LHCN-M2 (cell line): Measurements from ENCODE around the gene HERC5. TPM values are rescaled to one million over a fixed set of nuclear protein-coding genes. Genes with fewer than 3 reads are reported as not detected.
"Not testable (repeated sequence)": the region's sequence is repeated elsewhere in the genome, so short reads cannot be mapped to it uniquely, and the experiment has no call there.

Experiments used
- DNase-seq: peaks from one replicate; pipeline ENCODE4 v3.0.0-alpha.2; 2012; ENCODE audit warnings: low read depth
- polyA plus RNA-seq: library from polyadenylated mRNA; unstranded; fragments of >200 nt; gene quantifications from one replicate; pipeline ENCODE4 v1.2.1, GENCODE V29; 2012; ENCODE audit warnings: missing spikeins
- total RNA-seq: library from RNA; depleted of rRNA; stranded (reverse); fragments of >200 nt; gene quantifications from 2 replicates; pipeline ENCODE4 v1.2.3, GENCODE V29; 2014; rRNA removed

Gene HERC5
- 1.6 and 3.3 TPM in 2 replicates for total RNA-seq
- polyA plus RNA-seq, result 0.29 TPM

DNA sequence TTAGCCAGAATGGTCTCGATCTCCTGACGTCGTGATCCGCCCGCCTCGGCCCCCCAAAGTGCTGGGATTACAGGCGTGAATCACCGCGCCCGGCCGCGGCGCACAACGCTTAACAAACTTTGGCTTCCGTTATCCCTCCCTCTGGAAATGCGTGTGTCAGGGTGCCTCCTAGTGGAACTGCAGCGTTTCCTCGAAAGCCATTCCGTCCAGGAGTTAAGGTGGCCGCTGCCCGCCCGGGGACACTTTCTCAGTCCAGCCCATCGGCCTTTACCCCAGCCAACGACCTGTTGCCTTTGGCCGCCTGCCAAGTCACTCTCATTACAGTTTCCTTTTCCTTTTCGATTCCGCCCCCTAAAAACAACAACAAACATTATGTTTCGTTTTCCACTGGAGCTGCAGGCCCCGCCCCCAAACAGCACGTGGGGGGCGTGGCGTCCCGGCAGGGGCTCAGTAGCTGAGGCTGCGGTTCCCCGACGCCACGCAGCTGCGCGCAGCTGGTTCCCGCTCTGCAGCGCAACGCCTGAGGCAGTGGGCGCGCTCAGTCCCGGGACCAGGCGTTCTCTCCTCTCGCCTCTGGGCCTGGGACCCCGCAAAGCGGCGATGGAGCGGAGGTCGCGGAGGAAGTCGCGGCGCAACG, at the start of gene HERC5:
TSS of gene HERC5 (plus strand) at position 450 of the 637 bp plus-strand sequence. CDS start at position 601, 151 bp downstream.
- peak; percentile 93 for DNase-seq

DNA sequence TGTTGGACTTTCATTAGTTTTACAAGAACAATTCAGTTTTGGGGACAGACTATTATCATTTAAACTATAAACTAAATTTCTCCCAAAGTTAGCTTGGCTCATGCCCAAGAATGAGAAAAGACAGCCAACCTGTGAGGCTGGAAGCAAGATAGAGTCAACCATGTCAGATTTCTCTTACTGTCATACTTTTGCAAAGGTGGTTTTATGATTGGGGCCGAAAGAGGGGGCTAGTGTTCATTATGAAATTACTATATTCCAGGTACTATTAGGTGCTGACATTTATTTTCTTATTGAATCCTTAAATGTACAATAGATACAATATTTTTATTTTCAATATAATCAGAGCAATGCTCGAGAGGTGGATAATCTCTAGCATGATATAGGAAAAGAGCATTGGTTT, 47.7 kb upstream of the HERC5 start:
- no peak for DNase-seq

DNA sequence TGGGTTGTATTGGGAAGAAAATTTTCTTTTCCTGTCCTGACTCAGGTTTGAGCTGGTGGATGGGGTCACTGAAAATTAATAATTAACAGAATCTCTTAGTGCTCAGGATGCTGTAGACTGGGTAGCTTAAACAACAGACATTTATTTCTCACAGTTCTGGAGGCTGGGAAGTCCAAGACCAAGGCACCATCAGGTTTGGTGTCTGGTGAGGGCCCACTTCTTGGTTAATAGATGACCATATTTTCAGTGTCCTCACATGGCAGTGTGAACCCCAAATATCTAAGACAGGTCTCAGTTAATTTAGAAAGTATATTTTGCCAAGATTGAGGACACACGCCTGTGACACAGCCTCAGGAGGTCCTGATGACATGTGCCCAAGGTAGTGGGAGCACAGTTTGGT, 47.1 kb upstream of the HERC5 start:
- DNase-seq, result no peak

DNA sequence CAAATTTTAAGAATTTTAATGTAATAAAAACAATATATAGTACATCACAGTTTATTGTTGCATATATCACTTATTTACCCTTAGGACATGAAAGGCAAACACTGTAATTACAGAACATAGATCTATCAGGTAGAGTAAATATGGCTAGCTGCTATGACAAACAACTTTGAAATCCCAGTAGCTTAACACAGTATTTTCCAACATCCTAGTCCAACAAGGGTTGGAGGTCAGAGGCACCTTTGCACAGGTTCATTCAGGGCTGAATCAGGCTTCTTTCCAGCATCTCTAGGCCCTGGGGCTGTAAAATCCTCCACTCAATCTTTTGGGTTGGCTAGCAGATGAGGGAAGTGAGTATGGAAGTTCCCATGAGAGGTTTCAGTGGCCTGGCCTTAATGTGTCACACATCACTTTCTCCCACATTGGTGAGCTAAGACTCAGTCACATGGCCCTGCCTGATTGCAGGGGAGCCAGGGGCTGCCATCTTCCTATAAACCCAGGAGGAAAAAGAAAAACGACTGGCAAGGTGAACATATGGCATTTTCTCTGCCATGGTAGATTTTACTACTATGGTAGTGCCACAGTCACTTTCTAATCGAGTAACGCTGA, 45.3 kb upstream of the HERC5 start:
- DNase-seq, result no peak

DNA sequence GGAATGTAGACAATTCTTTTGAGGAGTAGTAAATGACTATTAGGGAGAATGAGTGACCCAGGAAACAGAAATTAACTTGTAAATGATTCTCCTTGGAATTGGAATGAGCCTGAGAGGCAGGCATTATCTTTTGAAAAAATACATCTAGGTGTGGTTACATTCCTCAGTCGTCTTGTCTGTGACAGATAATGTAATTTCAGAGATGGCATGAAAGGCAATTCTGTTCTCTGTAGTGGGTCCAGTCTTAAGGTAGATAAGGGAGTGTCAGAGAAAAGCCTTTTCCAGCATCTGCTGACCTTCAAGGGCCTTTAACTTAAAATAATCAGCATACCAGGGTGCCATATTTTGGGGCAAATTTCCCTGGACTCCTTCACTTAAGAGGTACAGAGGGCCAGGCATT, 43.1 kb upstream of the HERC5 start:
- DNase-seq, result no peak

GRCh38 chr4:88414755-88415154, 42.2 kb upstream of the HERC5 start:
- DNase-seq, result no peak

- no peak for DNase-seq
Observed at GRCh38 chr4:88415982-88416381, 40.9 kb upstream of the HERC5 start.

DNA sequence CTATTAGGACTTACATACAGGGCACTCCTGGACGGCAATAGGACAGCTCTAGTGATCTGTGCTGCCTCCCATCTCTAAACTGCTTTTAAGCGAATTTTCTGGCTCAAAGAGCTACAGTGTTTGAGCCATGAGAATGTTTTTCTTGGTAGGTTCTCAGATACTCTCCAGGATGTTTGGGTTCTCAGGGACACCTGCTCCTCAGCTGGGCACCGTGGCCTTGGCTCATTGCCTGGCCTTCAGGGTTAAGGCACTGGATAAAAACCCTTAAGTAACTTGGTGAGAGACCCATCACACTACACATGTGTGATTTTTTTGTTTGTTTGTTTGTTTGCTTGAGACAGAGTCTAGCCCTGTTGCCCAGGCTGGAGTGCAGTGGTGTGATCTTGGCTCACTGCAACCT, 38.5 kb upstream of the HERC5 start:
- DNase-seq, result peak; percentile 29

- no peak for DNase-seq
Observed at GRCh38 chr4:88419874-88420273, 37.0 kb upstream of the HERC5 start.

DNA sequence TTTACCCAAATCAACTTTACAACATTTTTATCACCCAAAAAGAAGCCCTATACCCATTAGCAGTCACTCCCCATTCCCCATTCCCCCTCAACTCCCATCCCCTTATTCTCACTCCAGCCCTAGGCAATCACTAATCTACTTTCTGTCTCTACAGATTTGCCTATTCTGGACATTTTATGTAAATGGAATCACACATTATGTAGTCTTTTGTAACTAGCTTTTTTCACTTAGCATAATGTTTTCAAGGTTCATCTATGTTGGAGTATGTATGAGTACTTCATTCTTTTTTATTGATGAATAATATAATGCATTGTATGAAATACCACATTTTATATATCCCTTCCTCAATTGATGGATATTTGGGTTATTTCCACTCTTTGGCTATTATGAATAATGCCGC, 36.1 kb upstream of the HERC5 start:
- DNase-seq, result no peak

GRCh38 chr4:88422403-88422802, 34.5 kb upstream of the HERC5 start:
- no peak for DNase-seq

- DNase-seq, result no peak
Observed at GRCh38 chr4:88429401-88429800, 27.5 kb upstream of the HERC5 start.

GRCh38 chr4:88435987-88436693, 20.8 kb upstream of the HERC5 start:
- no peak for DNase-seq

DNA sequence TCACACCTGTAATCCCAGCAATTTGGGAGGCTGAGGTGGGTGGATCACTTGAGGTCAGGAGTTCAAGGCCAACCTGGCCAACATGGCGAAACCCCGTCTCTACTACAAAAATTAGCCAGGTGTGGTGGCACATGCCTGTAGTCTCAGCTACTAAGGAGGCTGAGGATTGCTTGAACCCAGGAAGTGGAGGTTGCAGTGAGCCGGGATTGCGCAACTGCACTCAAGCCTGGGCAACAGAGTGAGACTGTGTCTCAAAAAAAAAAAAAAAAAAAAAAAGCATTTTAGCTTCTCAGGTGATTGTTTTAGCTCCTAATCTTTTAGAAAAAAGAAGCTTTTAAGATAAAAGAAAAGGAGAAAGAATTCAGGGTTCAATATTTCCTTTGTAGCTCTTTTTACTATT, 19.0 kb upstream of the HERC5 start:
- not testable (repeated sequence) for DNase-seq

- no peak for DNase-seq
Observed at GRCh38 chr4:88439161-88439760, 17.7 kb upstream of the HERC5 start.

GRCh38 chr4:88440146-88440545, 16.8 kb upstream of the HERC5 start:
- DNase-seq, result no peak

DNA sequence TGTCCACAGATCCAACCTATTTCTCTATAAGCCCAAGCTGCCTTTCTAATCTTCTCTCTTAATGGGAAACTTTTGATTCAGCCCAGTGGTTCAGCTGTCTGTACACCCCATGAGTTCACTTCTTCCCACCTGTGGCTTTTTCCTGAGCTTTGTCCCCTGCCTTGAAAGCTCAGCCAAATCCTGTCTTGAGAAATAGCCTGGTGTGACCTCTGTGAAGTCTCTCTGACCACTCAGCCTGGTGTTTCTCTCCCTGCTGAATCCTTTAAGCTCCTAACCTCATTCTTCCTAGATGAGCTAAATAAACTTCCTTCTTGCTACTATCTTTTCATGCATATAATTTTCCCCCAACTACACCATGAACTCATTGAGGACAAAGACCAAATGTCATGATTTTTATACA, 15.2 kb upstream of the HERC5 start:
- DNase-seq, result no peak

DNA sequence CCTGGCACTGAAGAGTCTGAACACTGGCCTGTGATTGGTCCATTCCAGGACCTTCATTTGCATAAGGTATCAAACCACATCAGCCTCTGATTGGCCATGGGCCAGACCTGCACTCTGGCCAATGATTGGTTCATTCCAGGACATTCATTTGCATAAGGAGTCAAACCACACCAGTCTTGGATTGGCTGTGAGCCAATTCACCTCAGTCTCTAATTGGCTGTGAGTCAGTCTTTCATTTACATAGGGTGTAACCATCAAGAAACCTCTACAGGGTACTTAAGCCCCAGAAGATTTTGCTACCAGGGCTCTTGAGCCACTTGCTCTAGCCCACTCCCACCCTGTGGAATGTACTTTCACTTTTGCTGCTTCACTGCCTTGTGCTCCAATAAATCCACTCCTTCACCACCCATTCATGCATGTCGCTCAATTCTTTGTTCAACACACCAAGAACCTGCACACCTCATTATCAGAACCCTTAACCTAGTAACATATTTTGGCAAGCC, 14.2 kb upstream of the HERC5 start:
- no peak for DNase-seq

DNA sequence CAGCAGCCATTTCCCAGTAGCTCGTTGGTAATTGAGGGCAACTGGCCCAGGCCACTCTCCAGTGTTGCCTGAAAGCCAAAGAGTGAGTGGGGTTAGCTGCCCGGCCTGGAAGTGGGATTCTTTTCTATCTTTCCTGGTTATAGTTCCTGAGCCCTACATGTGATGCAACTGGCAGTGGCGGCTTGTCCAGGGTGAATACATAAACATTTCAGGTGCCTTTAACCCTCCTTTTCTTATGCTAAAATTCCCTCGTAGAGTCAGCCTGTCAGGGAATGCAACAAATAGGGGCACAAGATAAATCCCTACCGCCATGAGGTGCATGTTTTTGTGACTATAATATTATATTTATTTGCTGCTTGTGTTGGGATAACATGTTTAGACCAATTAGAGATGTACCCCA, 13.4 kb upstream of the HERC5 start:
- DNase-seq, result no peak

- no peak for DNase-seq
Observed at GRCh38 chr4:88445252-88445651, 11.7 kb upstream of the HERC5 start.

DNA sequence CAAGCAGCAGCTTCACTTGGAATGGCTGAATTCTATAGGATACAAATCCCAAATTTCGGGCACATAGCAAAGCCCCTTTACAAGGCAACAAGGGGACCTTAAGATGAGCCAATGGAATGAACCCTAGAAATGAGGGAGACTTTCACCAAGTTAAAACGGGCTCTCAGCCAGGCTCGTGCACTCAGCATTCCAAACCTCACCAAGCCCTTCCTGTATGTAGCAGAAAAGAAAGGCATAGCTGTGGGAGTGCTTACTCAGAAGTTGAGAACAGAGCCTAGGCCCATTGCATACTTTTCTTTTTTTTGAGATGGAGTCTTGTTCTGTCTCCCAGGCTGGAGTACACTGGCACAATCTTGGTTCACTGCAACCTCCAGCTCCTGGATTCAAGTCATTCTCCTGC, 10.8 kb upstream of the HERC5 start:
- no peak for DNase-seq

GRCh38 chr4:88447371-88448095, 9.4 kb upstream of the HERC5 start:
- no peak for DNase-seq
